ENCODE data around the gene MFAP4.

DNA sequence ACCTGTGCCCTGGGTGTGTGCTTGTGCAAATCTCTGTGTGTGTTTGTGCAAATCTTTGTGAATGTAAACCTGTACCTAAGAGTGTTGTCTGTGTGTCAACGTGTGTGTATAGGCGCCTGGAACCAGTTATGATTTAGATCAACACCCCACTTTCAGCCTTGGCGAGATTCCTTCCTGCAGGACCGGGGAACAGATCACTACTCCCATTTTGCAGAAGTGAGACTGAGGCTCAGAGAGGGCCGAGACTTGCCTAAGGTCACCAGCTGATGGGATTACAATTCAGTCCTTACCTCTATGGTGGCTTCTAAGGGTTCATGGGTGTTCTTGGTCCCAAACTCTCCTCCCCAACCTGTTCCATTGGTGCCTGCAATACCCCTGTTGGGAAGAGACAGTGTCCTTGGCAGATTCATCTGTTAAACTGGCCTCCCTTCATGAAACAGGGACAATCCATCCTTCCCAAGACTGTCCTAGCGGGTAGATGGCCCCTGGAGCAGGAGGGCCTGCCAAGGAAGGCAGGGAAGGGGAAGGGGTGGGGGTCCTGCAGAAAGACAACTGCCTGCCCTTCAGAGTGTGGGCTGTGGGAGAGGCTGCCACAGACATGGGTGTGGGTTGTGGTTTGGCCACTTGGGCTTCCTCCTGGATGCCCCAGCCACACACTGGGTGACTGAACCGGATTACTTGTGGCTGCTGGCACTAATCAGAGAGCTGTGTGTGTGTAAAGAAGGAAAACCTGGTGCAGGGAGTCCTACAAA is 15.6 kb downstream of the MFAP4 start:
- TF ChIP-seq CTCF (IDR thresholded peaks at IDR 0.05) (no peak), POLR2A (IDR thresholded peaks at IDR 0.05) (no peak), POLR2AphosphoS5 (IDR thresholded peaks at IDR 0.05; ENCODE audit: insufficient read depth in 1 of 2, low read depth in 1 of 2) (no peak)

All from vagina (tissue), 2 donors.